Spleen (tissue), 11 donors: ENCODE measurements around the gene SIGLEC11. TPM values are rescaled to one million over a fixed set of nuclear protein-coding genes. Genes with fewer than 3 reads are reported as not detected.

Experiments used
- DNase-seq: peaks from one replicate; pipeline ENCODE4 v3.0.0-alpha.2; 2020
- H3K27ac ChIP-seq, 8 donors: fragments of 200-600 bp; sonication (generic) in 7 of 8; 1 replicate in 4 of 8; 2 replicates in 4 of 8; pipeline versions ENCODE4 v1.5.0 to v1.8.0; 2016 to 2021; ENCODE audit warnings: inconsistent platforms in 4 of 8, mild to moderate bottlenecking in 4 of 8, moderate library complexity in 1 of 8
- H3K27me3 ChIP-seq, 7 donors: fragments of 200-600 bp; sonication (generic) in 6 of 7; replicated peaks in 1 of 7; 1 replicate in 4 of 7; 2 replicates in 3 of 7; pipeline versions ENCODE4 v1.5.0 to v1.8.0; 2016 to 2021; ENCODE audit warnings: inconsistent platforms in 3 of 7, mild to moderate bottlenecking in 1 of 7
- H3K36me3 ChIP-seq, 6 donors: fragments of 200-600 bp; sonication (generic) in 5 of 6; 1 replicate in 4 of 6; 2 replicates in 2 of 6; pipeline versions ENCODE4 v1.5.0 to v1.8.0; 2016 to 2021; ENCODE audit warnings: inconsistent platforms in 2 of 6
- H3K4me1 ChIP-seq, 6 donors: fragments of 200-600 bp; sonication (generic) in 5 of 6; 1 replicate in 3 of 6; 2 replicates in 3 of 6; pipeline versions ENCODE4 v1.5.0 to v1.8.0; 2016 to 2021; ENCODE audit warnings: inconsistent platforms in 3 of 6
- H3K4me3 ChIP-seq, 8 donors: fragments of 200-600 bp; sonication (generic) in 7 of 8; 1 replicate in 4 of 8; 2 replicates in 4 of 8; pipeline versions ENCODE4 v1.5.0 to v1.8.0; 2016 to 2021; ENCODE audit warnings: inconsistent platforms in 4 of 8, mild to moderate bottlenecking in 4 of 8, moderate library complexity in 2 of 8
- H3K9me3 ChIP-seq, 8 donors: fragments of 200-600 bp; sonication (generic) in 7 of 8; 1 replicate in 4 of 8; 2 replicates in 4 of 8; pipeline versions ENCODE4 v1.5.0 to v1.8.0; 2016 to 2021; ENCODE audit warnings: inconsistent platforms in 4 of 8
- CTCF ChIP-seq, 11 experiments: fragments of 200-600 bp in 7 of 11; fragments of 450-650 bp in 4 of 11; sonication (generic) in 4 of 11; IDR thresholded peaks in 8 of 11; conservative IDR thresholded peaks in 3 of 11; 1 replicate in 7 of 11; 2 replicates in 4 of 11; pipeline versions ENCODE4 v1.4.0 to v1.8.0; 2016 to 2021; ENCODE audit warnings: antibody characterized with exemption in 11 of 11, inconsistent platforms in 4 of 11, mild to moderate bottlenecking in 1 of 11
- POLR2A ChIP-seq, 3 donors: fragments of 450-650 bp; IDR thresholded peaks; one replicate each; pipeline ENCODE4 v1.5.1; 2017; ENCODE audit warnings: antibody characterized with exemption in 3 of 3, mild to moderate bottlenecking in 1 of 3
- POLR2AphosphoS5 ChIP-seq, 3 donors: sonication (generic); formaldehyde crosslinking; IDR thresholded peaks; one replicate each; pipeline ENCODE4 v1.5.1; 2017; ENCODE audit warnings: antibody characterized with exemption in 3 of 3
- WGBS, 5 donors: extraction: QIAGEN DNeasy Blood & Tissue Kit in 3 of 5; methylation state at CpG; one replicate each; pipeline versions ENCODE4 v1.1.5 to v1.1.7; 2013 to 2018; 5-methylcytosine and 5-hydroxymethylcytosine counted together
- intact Hi-C: fragments of 100-400 bp; cut with DNase I; formaldehyde crosslinking; loops from one replicate; pipeline ENCODE4 v1.15.0; 2023; ENCODE audit warnings: low total_unique reads
- polyA plus RNA-seq, 3 donors: library from polyadenylated mRNA; stranded (reverse); fragments of 200-250 nt; gene quantifications; one replicate each; pipeline ENCODE4 v1.2.1, GENCODE V29; 2013
- total RNA-seq, 7 donors: library from RNA; depleted of rRNA in 3 of 7; stranded (reverse); fragments of >200 nt in 3 of 7; fragmentation: NEBNext Ultra II Directional in 4 of 7; extraction: Animal tissue kit (Norgen Biotek cat#: 25700) in 4 of 7; gene quantifications; one replicate each; pipeline versions ENCODE4 v1.1.0 to v1.2.1, GENCODE V29; 2016 to 2021
- donor health status: healthy with polysubstance abuse.
- donor health status: DM: no; HTN: no; CAD: no; lungs with moderate emphysema.
- donor health status: DM: no; HTN: no; CAD: no.
- donor health status: Bipolar disorder and iron deficiency.
- donor health status: healthy.
- donor health status: DM: no; HTN: no; CAD: no.
- donor health status: DM: yes; HTN: yes; CAD: no.

The SIGLEC11 gene
- total and polyA plus RNA-seq, 10 donors, result 2.2 to 97.5 (median 40.1) TPM

DNA sequence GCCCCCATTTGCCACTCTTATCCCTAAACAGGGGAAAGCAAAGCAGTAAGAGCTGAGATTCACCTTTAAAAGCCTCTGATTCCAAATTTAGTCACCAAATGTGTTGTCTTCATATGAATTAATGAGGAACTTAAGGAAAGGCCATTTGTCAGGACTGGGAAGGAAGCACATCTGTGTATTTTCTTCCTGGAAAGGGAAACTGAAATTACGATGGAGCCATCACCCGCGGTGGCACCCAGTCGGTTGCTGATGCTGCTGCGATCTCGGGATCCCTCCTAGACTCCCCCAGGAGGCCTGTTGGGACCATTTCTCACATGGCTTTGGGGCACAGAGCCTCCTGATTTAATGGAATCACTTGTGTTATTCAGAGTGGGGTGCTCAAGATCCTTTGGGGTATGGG is 56.8 kb downstream of the SIGLEC11 start:
- intact Hi-C loops, result no loop called here
- H3K4me1 ChIP-seq, result peaks cover 0 to 39% (median 18%) of the 10 kb centered on the region in 6 donors
- H3K36me3 ChIP-seq, result peaks cover 0 to 38% (median 17%) of the 10 kb centered on the region in 6 donors
- TF ChIP-seq CTCF (IDR thresholded peaks at IDR 0.05 in 8 of 11, conservative IDR thresholded peaks at IDR 0.05 in 3 of 11) (no peak), POLR2AphosphoS5 (IDR thresholded peaks at IDR 0.05) (no peak), POLR2A (IDR thresholded peaks at IDR 0.05) (no peak)
- H3K4me3 ChIP-seq, result no peak overlapping the region
- WGBS, 5 donors, result 8 to 41% (median 17%) methylated on average over 6 of the region's 6 CpGs
- no peaks in the 10 kb centered on the region for H3K9me3 ChIP-seq
- H3K27ac ChIP-seq, result peak overlapping the region in 1 of 8 donors; percentile 31
- H3K27me3 ChIP-seq, result no peaks in the 10 kb centered on the region
- DNase-seq, result no peak

Other genes with a start within 250 kb of the SIGLEC11 start
- 1 to 10 TPM in 1 of 7 donors, under 1 TPM in 2, not detected in 4; 0.37 to 2.1 (median 0.92) TPM for gene TSKS, start 197.9 kb downstream of the SIGLEC11 start, total RNA-seq
- gene TSKS, start 197.9 kb downstream of the SIGLEC11 start, polyA plus RNA-seq, result 1 to 10 TPM in 1 of 3 donors, under 1 TPM in 2; 0.26 to 1.0 (median 0.85) TPM
- gene AP2A1, start 194.2 kb downstream of the SIGLEC11 start, total RNA-seq, result 100 to 1,000 TPM in 3 of 7 donors, 10 to 100 TPM in 4; 79.8 to 108 (median 95.4) TPM
- gene AP2A1, start 194.2 kb downstream of the SIGLEC11 start, polyA plus RNA-seq, result 10 to 100 TPM; 18.1 to 43.6 (median 19.0) TPM
- 10 to 100 TPM; 10.7 to 22.1 (median 15.1) TPM for gene FUZ, start 147.9 kb downstream of the SIGLEC11 start, total RNA-seq
- 10 to 100 TPM; 16.7 to 20.3 (median 16.9) TPM for gene FUZ, start 147.9 kb downstream of the SIGLEC11 start, polyA plus RNA-seq
- 10 to 100 TPM; 29.4 to 61.0 (median 50.7) TPM for gene MED25, start 142.9 kb downstream of the SIGLEC11 start, total RNA-seq
- gene MED25, start 142.9 kb downstream of the SIGLEC11 start, polyA plus RNA-seq, result 10 to 100 TPM; 26.6 to 42.7 (median 35.3) TPM
- gene PTOV1, start 110.0 kb downstream of the SIGLEC11 start, total RNA-seq, result 100 to 1,000 TPM in 3 of 7 donors, 10 to 100 TPM in 4; 69.6 to 127 (median 98.4) TPM
- gene PTOV1, start 110.0 kb downstream of the SIGLEC11 start, polyA plus RNA-seq, result 100 to 1,000 TPM in 1 of 3 donors, 10 to 100 TPM in 2; 61.4 to 120 (median 70.9) TPM
- gene PNKP, start 93.6 kb downstream of the SIGLEC11 start, total RNA-seq, result 100 to 1,000 TPM in 5 of 7 donors, 10 to 100 TPM in 2; 80.9 to 203 (median 111) TPM
- 100 to 1,000 TPM in 1 of 3 donors, 10 to 100 TPM in 2; 36.6 to 135 (median 66.2) TPM for gene PNKP, start 93.6 kb downstream of the SIGLEC11 start, polyA plus RNA-seq
- gene AKT1S1, start 83.8 kb downstream of the SIGLEC11 start, total RNA-seq, result 10 to 100 TPM in 6 of 7 donors, 1 to 10 TPM in 1; 8.7 to 27.8 (median 20.1) TPM
- gene AKT1S1, start 83.8 kb downstream of the SIGLEC11 start, polyA plus RNA-seq, result 10 to 100 TPM; 11.6 to 24.8 (median 13.9) TPM
- gene TBC1D17, start 83.5 kb downstream of the SIGLEC11 start, total RNA-seq, result 10 to 100 TPM; 26.8 to 53.5 (median 38.2) TPM
- 10 to 100 TPM; 20.8 to 39.8 (median 34.9) TPM for gene TBC1D17, start 83.5 kb downstream of the SIGLEC11 start, polyA plus RNA-seq
- gene IL4I1, start 64.3 kb downstream of the SIGLEC11 start, total RNA-seq, result 10 to 100 TPM in 1 of 7 donors, 1 to 10 TPM in 6; 1.1 to 20.2 (median 2.8) TPM
- gene IL4I1, start 64.3 kb downstream of the SIGLEC11 start, polyA plus RNA-seq, result 1 to 10 TPM; 3.9 to 9.3 (median 6.4) TPM
- gene ATF5, start 32.0 kb downstream of the SIGLEC11 start, total RNA-seq, result 10 to 100 TPM; 10.2 to 45.8 (median 22.8) TPM
- gene ATF5, start 32.0 kb downstream of the SIGLEC11 start, polyA plus RNA-seq, result 10 to 100 TPM; 14.6 to 36.6 (median 16.8) TPM
- 10 to 100 TPM; 41.1 to 60.9 (median 51.4) TPM for gene NUP62, start 31.7 kb downstream of the SIGLEC11 start, total RNA-seq
- gene NUP62, start 31.7 kb downstream of the SIGLEC11 start, polyA plus RNA-seq, result 10 to 100 TPM; 17.3 to 35.1 (median 18.4) TPM
- 10 to 100 TPM; 46.4 to 60.8 (median 56.6) TPM for gene VRK3, start 64.2 kb upstream of the SIGLEC11 start, total RNA-seq
- gene VRK3, start 64.2 kb upstream of the SIGLEC11 start, polyA plus RNA-seq, result 10 to 100 TPM; 17.0 to 31.9 (median 20.4) TPM
- 10 to 100 TPM; 13.5 to 24.2 (median 19.2) TPM for gene ZNF473, start 64.8 kb upstream of the SIGLEC11 start, total RNA-seq
- gene ZNF473, start 64.8 kb upstream of the SIGLEC11 start, polyA plus RNA-seq, result 1 to 10 TPM; 2.4 to 4.5 (median 2.5) TPM
- not detected for gene IZUMO2, start 202.1 kb upstream of the SIGLEC11 start, total RNA-seq
- gene IZUMO2, start 202.1 kb upstream of the SIGLEC11 start, polyA plus RNA-seq, result not detected
- 1 to 10 TPM in 2 of 7 donors, under 1 TPM in 4, not detected in 1; 0.11 to 1.5 (median 0.30) TPM for gene MYH14, start 242.4 kb upstream of the SIGLEC11 start, total RNA-seq
- gene MYH14, start 242.4 kb upstream of the SIGLEC11 start, polyA plus RNA-seq, result under 1 TPM; 0.04 to 0.45 (median 0.08) TPM